Stimulated activated CD4-positive, alpha-beta T cell treated with anti-CD3 and anti-CD28 coated beads, Interleukin-2, amount 100 ng/mL, for 24 hours (primary cell): Measurements from ENCODE around the gene MRPL46.
"Not testable (repeated sequence)": the region's sequence is repeated elsewhere in the genome, so short reads cannot be mapped to it uniquely, and the experiment has no call there.

ENCODE experiments used
- DNase-seq, 2 donors: peaks; one replicate each; pipeline ENCODE4 v3.0.0-alpha.2; 2020

The MRPL46 gene

DNA sequence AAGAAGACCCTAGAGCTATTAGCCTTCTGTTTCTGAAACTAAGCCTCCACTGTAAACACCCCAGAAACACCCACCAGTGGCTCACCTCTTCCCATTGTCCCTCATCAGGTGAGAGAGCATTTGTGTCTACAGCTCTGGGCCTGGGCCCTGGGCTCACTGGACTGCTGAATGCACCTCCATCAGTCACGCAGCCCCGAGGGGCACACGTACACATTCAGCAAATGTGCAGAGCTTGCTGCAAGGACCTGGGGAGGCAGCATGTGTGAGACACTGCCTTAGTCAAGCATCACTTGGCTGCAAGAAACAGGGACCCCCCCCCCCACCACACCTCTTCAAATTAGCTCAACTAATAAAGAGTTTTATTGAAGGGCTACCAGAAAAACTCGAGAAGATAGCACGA is 29.0 kb downstream of the MRPL46 start:
- DNase-seq, result no peak

DNA sequence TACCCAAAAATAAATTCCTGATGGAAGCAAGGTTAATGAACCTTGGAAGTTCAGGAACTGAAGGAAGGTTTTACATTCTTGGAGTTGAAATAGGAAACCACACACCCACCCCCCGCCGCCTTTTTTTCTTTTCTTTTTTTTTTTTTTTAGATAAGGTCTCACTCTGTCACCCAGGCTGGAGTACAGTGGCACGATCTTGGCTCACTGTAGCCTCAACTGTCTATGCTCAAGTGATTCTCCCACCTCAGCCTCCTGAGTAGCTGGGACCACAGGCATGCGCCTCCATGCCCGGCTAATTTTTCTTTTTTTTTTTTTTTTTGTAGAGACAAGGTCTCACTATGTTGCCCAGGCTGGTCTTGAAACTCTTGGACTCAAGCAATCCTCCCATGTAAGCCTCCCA is 33.1 kb downstream of the MRPL46 start:
- DNase-seq, result not testable (repeated sequence)

DNA sequence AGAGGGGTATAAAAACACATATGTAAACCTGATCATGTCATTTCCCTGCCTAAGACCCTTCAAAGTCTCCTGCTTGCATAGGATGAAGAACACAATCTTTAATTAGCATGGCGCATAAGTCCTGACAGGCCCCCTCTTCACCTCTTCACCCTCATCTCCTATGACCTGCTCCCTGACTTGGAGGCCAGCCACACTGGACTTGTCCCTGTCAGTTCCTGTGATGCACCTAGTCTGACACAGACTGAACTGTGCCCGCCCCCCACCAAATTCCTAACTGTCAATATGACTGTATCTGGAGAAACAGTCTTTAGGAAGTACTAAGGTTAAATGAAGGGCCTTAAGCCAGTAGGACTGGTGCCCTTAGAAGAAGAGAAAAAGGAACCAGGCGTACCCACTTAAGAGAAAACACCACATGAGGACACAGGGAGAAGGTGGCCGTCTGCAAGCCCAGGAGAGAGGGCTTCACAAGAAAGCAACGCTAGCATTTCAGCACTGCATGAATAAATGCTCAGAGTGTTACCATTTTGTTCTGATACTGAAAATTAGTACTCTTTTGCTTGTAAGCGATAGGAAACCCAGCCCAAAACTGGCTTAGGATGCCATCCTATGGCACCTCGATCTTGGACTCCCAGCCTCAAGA is 34.0 kb downstream of the MRPL46 start:
- no peak for DNase-seq

DNA sequence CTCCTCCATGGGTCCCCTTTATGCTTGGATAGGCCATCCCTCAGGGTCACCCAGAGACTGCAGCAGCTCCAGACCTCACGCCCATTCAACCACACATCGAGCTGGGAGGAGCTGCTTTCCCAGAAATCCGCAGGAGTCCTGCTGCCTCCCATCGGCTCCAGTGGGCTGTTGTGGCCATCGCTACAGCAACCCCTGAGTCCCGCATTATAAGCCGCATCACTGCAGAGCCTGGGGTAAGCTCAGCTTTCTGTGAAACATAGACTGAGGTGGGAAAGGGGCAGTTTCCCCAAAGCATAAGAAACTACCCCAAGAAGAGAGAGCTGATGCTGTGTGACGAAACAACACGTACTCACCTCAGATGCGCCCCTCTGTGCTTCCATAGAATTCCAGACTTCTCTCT is 35.7 kb downstream of the MRPL46 start:
- DNase-seq, result no peak

DNA sequence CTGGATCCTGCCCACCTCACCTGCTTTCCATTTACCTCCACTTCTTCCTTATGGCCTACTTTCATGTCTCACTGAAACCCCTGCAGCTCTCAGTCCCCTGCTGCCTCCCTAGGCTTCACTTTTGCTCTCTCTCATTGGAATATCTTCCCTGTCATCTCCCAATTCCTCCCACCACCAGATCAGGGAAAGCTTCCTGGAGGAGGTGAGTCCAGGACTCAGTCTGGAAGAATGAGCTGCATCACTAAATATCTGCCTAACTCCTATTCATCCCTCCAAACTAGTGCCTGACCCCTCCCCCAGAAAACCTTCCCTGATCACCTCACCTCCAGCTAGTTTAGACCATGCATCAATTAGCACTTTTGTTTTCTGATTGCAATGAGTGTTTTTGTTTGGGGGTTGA is 37.1 kb downstream of the MRPL46 start:
- no peak for DNase-seq

DNA sequence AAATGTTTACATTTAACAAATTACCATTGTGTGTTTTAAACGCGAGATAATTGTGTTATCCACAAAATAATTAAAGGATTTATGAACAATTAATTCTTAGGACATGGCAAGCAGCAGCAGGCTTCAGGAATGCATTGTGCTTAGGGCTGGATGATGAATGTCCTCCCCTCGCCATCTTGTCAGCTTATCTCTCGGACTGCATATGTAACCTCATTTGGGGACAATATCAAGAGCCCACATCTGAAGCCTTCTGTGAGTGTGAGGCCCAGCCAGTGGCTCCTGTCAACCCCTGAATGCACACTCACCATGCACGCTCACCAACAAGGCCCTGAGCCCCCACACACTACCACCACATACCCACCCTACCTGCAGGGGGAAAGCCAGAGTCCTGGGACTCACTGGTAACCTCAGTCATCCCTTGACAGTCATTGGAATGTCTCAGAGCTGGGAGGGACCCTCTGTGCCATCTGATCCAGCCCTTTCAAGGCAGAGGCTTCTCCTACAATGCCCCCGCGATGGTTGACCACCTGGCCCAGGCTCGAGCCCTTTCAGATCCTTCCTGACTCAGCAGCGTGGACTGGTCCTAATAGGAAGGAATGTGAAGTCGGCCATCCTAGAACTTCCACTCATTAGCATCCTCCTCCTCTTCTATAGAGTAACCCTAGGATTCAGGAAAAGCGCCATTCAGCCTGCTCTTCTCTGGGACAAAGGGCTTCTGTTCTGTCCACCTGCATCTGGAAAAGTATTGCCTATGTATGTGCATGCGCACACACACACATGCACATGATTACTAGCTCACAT is 38.2 kb downstream of the MRPL46 start:
- no peak for DNase-seq

DNA sequence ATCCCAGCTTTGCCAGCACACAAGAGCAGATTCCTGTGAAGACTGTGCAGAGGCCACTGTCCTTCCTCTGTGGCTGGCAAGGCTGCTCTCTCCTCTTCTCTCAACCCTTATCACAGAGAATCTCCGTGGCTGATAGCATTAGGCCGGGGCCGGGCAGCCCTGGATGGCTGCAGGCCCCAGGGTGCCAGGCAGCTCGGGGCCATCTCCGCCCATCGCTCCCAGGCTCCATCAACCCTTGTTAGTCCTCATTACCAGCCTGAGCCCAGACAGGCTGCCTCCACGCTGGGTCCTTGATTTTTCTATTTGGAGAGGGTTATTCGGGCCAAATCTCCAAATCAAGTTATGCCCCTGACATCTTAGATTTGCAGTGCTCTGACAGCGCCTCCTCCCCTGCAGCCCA is 39.1 kb downstream of the MRPL46 start:
- no peak for DNase-seq

DNA sequence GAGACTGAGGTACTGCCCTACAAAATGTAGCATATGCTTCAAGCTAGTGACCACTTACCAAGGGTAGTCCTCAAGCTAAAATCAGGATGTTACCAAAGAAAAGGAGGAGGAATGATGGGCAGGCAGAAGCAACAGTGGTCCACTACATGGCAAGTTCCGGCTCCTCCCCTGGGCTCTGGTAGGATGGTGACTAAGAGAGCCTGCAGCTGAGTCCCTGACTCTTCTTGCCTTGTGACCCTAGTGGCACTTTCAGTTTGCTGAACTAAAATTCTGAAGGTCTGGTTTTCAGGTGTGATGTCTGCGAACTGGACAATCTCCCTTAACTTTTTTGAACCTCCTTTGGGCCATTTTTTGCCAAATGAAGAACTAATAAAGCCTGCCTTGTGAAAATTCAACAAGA is 40.9 kb downstream of the MRPL46 start:
- no peak for DNase-seq

DNA sequence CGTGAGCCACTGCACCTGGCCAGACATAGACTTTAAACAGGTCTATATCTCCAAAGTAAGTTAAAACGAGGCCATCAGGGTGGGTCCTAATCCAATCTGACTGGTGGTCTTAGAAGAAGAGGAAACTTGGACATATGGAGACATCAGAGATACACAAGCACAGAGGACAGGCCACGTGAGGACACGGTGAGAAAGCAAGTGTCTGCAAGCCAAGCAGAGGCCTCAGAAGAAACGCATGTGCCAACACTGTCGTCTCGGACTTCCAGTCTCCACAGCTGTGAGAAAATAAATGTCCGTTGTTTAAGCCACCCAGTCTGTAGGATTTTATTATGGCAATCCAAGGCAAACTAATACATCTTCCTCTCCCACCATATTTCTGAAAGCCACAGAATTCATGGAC is 43.9 kb downstream of the MRPL46 start:
- DNase-seq, result no peak

DNA sequence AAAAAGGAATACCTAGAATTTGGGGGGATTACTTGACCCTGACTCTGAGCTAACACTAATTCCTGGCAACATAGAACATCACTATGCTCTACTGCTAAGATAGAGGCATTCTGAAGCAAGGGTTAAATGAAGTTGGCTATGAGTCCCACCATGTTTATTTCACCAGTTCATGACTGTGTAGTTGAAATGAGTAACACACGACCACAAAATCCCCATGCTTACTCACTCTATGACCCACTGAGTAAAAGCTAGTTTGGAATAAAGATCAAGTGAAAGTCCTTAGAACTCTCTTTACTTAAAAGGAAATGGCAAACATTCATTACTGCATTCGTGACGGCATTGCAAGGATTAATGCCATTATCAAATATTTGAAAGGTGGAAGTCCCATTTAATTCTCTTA is 47.4 kb downstream of the MRPL46 start:
- DNase-seq, result no peak
